ENCODE results near the gene TTC32. TPM values are rescaled to one million over a fixed set of nuclear protein-coding genes. Genes with fewer than 3 reads are reported as not detected.
A peak's percentile ranks its signal among the peaks of the same experiment; 100 is the strongest.

The TTC32 gene
- total RNA-seq, 1 experiment from 2014 or later: 12.7 TPM

GRCh38 chr2:19870792-19871191 is 31.0 kb downstream of the TTC32 start:
- no peak overlapping the region for H3K27ac ChIP-seq (ENCODE audit: low read length)
- H3K36me3 ChIP-seq (ENCODE audit: control insufficient read depth, insufficient read depth, low read length): no peaks in the 10 kb centered on the region
- ATAC-seq (no peak), DNase-seq (ENCODE audit: low read depth, low spot score) (no peak)
- no peaks in the 10 kb centered on the region for H3K9me3 ChIP-seq (ENCODE audit: control insufficient read depth, insufficient read depth, low read depth, low read length)
- ChIA-PET POLR2A (no interaction called here), CTCF (no interaction called here)
- TF ChIP-seq TCF7L2 (IDR thresholded peaks at IDR 0.05; ENCODE audit: low read depth, low read length): no peak
- TF ChIP-seq REST (IDR thresholded peaks at IDR 0.05; ENCODE audit: insufficient read depth in 1 of 2, low read depth in 2 of 2, low read length in 1 of 2): no peak
- TF ChIP-seq POLR2AphosphoS5 (IDR thresholded peaks at IDR 0.05; ENCODE audit: low read depth, low read length): no peak
- TF ChIP-seq SIN3A (IDR thresholded peaks at IDR 0.05; ENCODE audit: borderline replicate concordance, insufficient read depth, low read depth, low read length): no peak
- no peak for TF ChIP-seq CTCF (IDR thresholded peaks at IDR 0.05)
- H3K4me1 ChIP-seq (ENCODE audit: control insufficient read depth, insufficient read depth, low read length): no peaks in the 10 kb centered on the region
- H3K27me3 ChIP-seq (ENCODE audit: control insufficient read depth, insufficient read depth, low read length): no peaks in the 10 kb centered on the region
- BruUV-seq (replicated peaks): no TSS peak
- intact Hi-C loops (cut with micrococcal nuclease; ENCODE audit: unreplicated experiment): no loop called here
- no peak overlapping the region for H3K4me3 ChIP-seq (ENCODE audit: low read depth in 2 of 2, low read length in 2 of 2)
- in situ Hi-C loops (cut with HindIII; ENCODE audit: low pct_unique_long_range_greater_than_20kb, low sequenced_read_pairs): no loop called here

GRCh38 chr2:19868701-19869580 is 32.8 kb downstream of the TTC32 start:
- no TSS peak for BruUV-seq (replicated peaks)
- H3K27ac ChIP-seq (ENCODE audit: low read length): no peak overlapping the region
- in situ Hi-C loops (cut with HindIII; ENCODE audit: low pct_unique_long_range_greater_than_20kb, low sequenced_read_pairs) (no loop called here), intact Hi-C loops (cut with micrococcal nuclease; ENCODE audit: unreplicated experiment) (no loop called here)
- peak overlapping the region in 1 of 2 experiments; percentile 18; a peak in 1 of 4 replicates for H3K4me3 ChIP-seq (ENCODE audit: low read depth in 2 of 2, low read length in 2 of 2)
- no peaks in the 10 kb centered on the region for H3K27me3 ChIP-seq (ENCODE audit: control insufficient read depth, insufficient read depth, low read length)
- ChIA-PET POLR2A (no interaction called here), CTCF (no interaction called here)
- no peaks in the 10 kb centered on the region for H3K9me3 ChIP-seq (ENCODE audit: control insufficient read depth, insufficient read depth, low read depth, low read length)
- ATAC-seq (no peak), DNase-seq (ENCODE audit: low read depth, low spot score) (no peak)
- H3K36me3 ChIP-seq (ENCODE audit: control insufficient read depth, insufficient read depth, low read length): no peaks in the 10 kb centered on the region
- TF ChIP-seq TCF7L2 (IDR thresholded peaks at IDR 0.05; ENCODE audit: low read depth, low read length): no peak
- TF ChIP-seq REST (IDR thresholded peaks at IDR 0.05; ENCODE audit: insufficient read depth in 1 of 2, low read depth in 2 of 2, low read length in 1 of 2): no peak
- no peak for TF ChIP-seq CTCF (IDR thresholded peaks at IDR 0.05)
- TF ChIP-seq POLR2AphosphoS5 (IDR thresholded peaks at IDR 0.05; ENCODE audit: low read depth, low read length): no peak
- TF ChIP-seq SIN3A (IDR thresholded peaks at IDR 0.05; ENCODE audit: borderline replicate concordance, insufficient read depth, low read depth, low read length): no peak
- H3K4me1 ChIP-seq (ENCODE audit: control insufficient read depth, insufficient read depth, low read length): no peaks in the 10 kb centered on the region
